ENCODE results near the gene GOLGA6L6.
"Not testable (repeated sequence)": the region's sequence is repeated elsewhere in the genome, so short reads cannot be mapped to it uniquely, and the experiment has no call there.

Gene GOLGA6L6, protein sequence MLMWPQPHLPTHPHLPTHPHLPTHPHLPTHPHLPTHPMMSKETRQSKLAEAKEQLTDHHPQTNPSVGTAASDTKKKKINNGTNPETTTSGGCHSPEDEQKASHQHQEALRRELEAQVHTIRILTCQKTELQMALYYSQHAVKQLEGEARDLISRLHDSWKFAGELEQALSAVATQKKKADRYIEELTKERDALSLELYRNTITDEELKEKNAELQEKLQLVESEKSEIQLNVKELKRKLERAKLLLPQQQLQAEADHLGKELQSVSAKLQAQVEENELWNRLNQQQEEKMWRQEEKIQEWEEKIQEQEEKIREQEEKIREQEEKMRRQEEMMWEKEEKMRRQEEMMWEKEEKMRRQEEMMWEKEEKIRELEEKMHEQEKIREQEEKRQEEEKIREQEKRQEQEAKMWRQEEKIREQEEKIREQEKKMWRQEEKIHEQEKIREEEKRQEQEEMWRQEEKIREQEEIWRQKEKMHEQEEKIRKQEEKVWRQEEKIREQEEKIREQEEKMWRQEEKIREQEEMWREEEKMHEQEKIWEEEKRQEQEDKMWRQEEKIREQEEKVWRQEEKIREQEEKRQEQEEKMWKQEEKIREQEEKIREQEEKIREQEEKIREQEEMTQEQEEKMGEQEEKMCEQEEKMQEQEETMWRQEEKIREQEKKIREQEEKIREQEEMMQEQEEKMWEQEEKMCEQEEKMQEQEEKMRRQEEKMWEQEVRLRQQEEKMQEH

DNA sequence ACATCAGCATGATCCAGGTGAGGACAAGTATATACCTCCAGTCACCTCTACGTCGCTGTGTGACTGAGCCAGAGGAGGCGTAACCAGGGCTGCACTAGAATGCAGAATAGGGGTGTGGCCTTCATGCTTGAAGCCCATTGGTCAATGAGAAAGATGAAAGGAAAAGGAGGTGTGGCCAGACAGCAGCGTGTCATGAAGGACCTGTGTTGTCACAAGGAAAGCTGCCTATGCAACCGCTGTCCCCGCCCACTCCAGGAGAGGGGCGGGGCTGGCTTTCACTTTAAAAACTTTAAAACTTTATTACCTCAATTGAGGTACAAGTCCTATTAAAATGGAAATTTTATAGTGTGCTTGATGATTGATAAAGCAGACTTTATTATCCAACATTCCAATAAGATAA is at the start of gene GOLGA6L6:
Gene GOLGA6L6, minus strand, starts transcription at position 101 of the 400 bp plus-strand sequence. Its CDS starts 91 bp downstream, at position 10.
- intact Hi-C loops (cut with DNase I); DNase-seq: not testable (repeated sequence)

DNA sequence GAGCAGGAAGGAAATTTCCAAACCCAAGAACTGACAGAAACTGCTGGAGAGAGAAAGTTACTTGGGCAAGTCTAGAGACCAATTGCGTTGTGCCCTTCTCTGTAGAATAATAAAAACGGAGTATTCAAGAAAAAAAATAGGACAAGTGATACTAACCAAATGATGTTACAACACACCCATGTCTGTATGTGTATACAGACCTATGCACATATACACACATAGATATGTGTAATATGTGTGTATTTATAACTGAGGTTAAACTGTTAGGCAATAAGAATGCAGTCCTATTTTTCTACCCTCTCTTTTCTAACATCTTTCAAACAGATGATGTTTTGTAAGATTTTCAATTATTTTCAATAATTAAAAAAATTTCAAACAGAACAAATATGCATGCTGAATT is 48.5 kb upstream of the GOLGA6L6 start:
- DNase-seq; intact Hi-C loops (cut with DNase I): not testable (repeated sequence)

DNA sequence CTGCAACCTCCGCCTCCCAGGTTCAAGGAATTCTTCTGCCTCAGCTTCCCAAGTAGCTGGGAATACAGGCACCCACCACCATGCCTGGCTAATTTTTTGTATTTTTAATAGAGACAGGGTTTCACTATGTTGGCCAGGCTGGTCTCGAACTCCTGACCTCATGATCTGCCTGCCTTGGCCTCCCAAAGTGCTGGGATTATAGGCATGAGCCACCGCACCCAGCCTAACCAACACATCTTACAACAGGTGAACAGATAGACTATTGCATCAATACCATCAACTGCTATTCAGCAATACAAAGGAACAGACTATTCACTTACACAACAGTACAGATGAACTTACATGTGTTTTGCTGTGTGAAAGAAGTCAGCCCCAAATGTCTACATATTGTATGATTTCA is 45.2 kb upstream of the GOLGA6L6 start:
- DNase-seq: peak in 1 of 10 donors; percentile 14
- intact Hi-C loops (cut with DNase I): not testable (repeated sequence)

DNA sequence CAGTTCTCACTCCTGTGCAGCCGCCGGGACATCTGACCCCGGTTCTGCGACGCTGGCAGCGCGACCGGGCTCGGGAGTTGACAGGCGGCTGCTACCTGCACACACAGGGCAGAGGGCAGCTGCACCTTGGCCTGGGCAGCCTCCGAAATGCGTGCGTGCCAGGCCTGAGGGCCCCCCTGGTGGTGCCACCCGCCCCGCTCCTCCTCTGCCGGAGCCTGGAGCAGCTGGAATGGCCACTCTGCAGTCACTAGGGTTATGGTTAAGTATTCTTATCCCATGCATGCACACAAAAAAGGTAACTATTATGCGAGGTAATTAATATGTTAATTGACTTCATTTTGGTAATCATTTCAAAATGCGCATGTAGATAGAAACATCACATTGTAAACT is 41.1 kb upstream of the GOLGA6L6 start:
- intact Hi-C loops (cut with DNase I): not testable (repeated sequence)
- DNase-seq: peak in 3 of 10 donors; percentile 20 to 64 (median 31)

DNA sequence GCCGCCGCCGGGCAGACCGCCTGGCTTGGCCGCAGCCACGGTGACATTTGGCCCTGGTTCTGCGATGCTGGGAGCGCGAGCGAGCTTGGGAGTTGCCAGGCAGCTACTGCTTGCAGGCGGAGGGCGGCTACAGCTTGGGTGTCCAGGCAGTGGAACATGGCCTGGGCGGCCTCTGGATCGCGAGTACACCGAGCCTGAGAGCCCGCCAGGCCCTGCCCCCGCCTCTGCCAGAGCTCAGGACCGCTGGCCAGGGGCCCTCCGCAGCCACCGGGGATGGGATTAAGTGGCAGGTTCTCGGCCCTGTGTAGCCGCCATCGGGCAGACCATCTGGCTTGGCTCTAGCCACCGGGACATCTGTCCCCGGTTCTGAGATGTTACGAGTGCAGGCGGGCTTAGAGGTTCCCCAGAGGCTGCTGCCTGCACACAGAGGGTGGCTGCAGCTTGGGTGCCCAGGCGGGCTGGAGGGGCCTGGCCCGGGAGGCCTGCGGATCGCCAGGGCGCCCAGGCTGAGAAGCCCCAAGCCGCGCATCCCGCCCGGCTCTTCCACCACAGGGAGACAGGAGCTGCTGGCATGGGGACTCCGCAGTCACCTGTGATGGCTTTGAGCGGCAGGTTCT is 40.6 kb upstream of the GOLGA6L6 start:
- DNase-seq: peak in 1 of 10 donors; percentile 10
- intact Hi-C loops (cut with DNase I): not testable (repeated sequence)

DNA sequence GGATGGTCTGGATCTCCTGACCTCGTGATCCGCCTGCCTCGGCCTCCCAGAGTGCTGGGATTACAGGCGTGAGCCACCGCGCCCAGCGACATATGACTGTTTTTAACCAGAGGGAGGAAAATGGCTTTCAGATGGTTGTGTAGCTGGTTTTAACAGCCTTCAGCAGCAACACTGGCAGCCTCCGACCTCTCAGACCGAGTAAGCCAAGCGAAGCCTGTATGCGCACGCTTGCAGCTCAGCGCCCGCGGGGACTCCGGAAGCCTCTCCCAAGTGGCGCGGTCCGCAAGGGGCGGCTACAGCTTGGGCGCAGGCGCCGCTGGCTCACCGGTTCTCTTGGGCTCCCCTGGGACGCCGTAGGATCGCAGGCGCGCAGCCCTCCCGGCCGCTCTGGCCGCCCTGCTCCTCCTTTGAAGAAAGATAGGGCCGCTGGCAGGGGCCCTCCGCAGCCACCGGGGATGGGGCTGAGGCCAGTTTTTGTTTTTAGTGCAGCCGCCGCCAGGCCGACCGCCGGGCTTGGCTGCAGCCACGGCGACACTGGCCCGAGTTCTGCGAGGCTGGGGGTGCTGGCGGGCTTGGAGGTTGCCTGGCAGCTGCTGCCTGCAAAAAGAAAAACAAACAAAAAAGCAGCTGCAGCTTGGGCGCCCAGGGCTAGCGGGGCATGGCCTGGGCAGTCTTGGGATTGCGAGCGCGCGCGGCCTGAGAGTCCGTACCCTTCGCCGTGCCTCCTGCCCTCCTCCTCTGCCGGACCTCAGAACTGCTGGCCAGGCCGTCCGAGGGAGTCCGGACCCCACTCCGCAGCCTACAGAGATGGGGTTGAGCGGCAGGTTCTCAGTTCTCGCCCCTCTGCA is 39.9 kb upstream of the GOLGA6L6 start:
- intact Hi-C loops (cut with DNase I): not testable (repeated sequence)
- peak in 1 of 10 donors; percentile 25 for DNase-seq

DNA sequence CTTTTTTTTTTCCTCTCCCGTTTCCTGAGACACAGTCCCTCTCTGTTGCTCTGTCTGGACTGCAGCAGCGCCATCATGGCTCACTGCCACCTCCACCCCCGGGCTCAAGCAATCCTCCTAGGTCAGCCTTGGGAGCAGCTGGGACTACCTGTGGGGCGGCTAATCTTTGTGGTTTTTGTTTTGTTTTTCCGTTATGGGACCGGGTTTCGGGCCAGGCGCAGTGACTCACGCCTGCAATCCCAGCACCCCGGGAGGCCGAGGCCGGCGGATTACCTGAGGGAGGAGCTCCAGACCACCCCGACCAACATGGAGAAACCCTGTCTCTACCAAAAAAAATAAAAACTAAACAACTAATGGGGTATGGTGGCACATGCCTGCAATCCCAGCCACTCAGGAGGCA is 38.1 kb upstream of the GOLGA6L6 start:
- DNase-seq: peak in 1 of 10 donors; percentile 20
- intact Hi-C loops (cut with DNase I): not testable (repeated sequence)

DNA sequence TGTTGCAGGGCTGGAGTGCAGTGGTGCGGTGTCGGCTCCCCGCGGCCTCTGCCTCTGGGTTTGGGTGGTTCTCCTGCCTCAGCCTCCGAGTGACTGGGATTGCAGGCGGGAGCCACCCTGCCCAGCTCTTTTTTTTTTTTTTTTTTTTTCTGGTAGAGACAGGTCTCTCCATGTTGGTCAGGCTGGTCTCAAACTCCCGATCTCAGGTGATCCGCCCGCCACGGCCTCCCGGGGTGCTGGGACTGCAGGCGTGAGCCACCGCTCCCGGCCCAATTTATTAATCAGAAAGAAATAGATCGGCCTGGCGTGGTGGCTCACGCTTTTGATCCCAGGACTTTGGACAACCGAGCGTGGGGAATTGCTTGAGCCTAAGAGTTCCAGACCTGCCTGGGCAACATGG is 9.7 kb upstream of the GOLGA6L6 start:
- peak in 3 of 10 donors; percentile 24 to 51 (median 31) for DNase-seq
- intact Hi-C loops (cut with DNase I): not testable (repeated sequence)

DNA sequence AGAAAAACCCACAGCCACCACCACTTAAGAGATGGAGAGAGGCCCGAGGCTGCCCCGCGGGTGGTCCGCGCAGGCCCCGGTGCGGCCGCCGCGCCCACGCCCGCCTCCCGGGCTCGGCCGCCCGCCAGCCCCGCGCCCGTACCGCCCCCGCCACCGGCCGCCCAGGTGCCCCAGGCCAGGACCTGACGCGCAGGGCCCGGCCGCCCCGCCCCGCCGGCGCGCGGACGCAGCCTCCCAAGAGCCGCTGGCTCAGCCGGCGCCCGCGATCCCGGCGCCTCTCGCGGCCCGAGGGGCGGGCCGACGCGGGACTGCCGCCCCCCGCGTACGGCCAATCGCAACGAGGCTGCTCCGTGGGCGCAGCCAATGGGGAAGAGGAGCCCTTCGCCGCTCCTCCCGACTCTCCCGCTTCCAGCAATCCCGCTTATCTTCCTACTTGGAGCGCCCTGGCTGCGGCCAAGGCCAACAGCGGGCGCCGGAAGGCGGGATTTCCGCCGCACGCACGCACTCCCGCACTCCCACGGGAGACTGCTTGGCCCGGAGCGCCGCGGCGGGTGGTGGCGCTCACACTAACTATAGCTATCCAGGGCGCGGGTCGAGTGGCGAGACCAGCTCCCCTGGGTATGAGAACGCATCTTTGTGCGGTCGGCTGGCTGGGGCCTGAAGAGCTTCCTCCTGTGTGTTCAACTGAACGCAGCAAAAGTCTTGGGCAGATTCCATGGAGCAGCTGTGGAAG is 35.5 kb downstream of the GOLGA6L6 start:
- DNase-seq: peak in 1 of 10 donors; percentile 32
- intact Hi-C loops (cut with DNase I): not testable (repeated sequence)

DNA sequence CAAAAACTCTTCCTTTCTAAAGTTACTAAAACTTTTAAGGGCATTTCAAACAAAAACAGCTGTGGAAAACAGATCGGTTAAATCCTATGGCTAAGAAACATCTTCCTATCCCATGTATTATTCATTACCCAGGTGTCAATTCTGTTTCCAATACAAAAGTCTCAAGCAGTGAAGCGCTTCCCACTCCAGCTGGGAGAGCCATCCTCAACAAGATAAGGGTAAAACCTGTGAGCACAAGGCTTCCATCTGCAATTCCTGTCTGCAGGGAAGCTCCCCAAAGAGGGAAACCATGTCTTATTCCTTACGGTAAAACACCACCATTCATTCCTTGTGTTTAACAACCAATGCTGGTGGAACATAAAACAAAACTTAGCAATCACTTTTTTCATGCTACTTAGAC is 38.8 kb downstream of the GOLGA6L6 start:
- intact Hi-C loops (cut with DNase I); DNase-seq: not testable (repeated sequence)

DNA sequence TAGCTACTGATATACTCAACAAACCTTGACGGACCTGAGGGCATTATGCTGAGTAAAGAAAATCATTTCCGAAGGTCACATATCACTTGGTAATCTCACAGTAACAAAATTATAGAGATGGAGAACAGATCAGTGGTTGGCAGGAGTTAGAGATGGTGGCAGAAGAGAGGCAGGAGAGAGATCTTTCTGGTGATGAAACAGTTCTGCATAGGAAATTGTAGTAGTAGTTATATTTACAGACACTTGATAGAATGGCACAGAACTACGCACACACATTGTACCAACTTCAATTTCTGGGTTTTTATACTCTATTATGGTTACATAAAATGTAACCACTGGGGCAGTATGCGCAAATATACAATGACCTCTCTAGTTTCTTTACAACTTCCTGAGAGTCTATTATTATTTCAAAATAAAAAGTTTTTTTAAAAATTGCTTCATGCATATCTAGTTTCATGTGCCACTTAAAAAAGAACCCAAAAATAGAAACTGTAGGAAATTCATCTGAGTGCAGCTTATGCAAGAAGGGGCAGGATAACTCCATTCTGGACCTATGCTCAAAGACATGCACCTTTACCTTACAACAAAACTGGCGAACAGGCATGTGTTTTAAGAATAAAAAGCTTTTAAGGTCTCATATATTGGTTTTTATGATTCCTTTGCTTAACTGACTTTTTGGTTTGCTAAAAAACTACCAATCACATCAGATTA is 39.9 kb downstream of the GOLGA6L6 start:
- DNase-seq; intact Hi-C loops (cut with DNase I): not testable (repeated sequence)

DNA sequence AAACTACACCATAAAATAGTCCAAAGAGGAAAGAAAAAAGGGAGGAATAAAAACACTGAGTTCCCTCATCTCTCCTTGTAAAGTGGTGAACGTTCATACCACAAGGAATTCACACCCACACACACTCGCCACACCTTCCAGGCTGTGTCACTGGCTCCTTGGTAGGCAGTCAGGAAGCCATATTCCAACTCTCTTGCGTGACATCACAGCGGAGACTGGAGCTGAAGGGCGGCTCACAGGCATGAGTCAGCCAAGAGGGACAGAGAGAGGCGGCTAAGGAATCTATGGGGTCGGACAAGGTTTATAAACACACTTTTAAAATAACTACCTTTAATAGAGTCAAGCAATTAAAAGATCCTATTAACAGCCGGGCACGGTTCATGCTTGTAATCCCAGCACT is 43.8 kb downstream of the GOLGA6L6 start:
- intact Hi-C loops (cut with DNase I): not testable (repeated sequence)
- peak in 1 of 10 donors; percentile 12 for DNase-seq

DNA sequence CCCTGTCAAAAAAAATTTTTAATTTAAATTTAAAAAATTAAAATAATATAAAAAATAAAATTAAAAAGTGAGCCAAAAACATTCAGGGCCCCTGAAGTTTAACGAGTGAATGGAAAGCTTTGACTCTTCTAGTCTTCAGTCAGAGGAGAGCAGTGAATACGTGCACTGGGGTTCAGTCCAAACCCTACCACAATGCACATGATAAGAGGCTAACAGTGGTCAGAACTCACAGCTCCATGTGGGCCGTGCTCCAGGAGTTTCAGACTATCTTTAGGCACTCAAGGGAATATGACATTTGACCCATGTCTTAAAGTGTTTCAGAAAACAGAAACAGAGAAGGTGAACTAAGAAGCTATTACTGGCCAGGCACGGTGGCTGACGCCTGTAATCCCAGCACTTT is 48.6 kb downstream of the GOLGA6L6 start:
- intact Hi-C loops (cut with DNase I); DNase-seq: not testable (repeated sequence)

DNA sequence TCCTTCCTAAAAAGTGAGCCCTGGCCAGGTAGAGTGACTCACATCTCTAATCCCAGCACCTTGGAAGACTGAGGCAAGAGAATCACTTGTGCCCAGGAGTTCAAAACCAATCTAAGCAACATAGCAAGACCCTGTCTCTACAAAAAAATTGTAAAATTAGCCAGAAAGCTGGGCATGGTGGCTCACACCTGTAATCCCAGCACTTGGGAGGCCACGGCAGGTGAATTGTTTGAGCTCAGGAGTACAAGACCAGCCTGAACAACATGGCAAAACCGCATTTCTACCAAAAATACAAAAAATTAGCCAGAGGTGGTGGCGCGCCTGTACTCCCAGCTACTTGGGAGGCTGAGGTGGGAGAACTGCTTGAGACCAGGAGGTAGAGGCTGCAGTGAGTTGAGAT is 49.0 kb downstream of the GOLGA6L6 start:
- intact Hi-C loops (cut with DNase I); DNase-seq: not testable (repeated sequence)

DNA sequence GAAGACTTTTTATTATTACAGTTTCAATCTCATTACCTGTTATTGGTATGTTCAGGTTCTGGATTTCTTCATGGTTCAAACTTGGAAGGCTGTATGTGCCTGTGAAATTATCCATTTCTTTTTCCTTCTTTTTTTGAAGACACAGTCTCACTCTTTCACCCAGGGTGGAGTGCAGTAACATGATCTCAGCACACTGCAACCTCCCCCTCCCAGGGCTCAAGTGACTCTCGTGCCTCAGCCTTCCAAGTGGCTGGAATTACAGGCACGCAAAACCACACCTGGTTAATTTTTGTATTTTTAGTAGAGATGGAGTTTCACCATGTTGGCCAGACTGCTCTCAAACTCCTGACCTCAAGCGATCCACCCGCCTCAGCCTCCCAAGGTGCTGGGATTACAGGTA is 52.3 kb downstream of the GOLGA6L6 start:
- DNase-seq; intact Hi-C loops (cut with DNase I): not testable (repeated sequence)
